Mononuclear cell (primary cell): ENCODE measurements around the gene ITSN1. TPM values are rescaled to one million over a fixed set of nuclear protein-coding genes. Genes with fewer than 3 reads are reported as not detected.

Experiments used
- H3K27me3 ChIP-seq: 2 replicates; pipeline ENCODE4 v1.6.0; 2011; ENCODE audit warnings: low read length, control low read depth; ENCODE audit not compliant: insufficient read depth
- H3K4me1 ChIP-seq: 2 replicates; pipeline ENCODE4 v1.5.1; 2011; ENCODE audit warnings: mild to moderate bottlenecking, low read length, control low read depth; ENCODE audit not compliant: insufficient read depth
- H3K4me3 ChIP-seq: 2 replicates; pipeline ENCODE4 v1.5.1; 2011; ENCODE audit warnings: mild to moderate bottlenecking, low read length, moderate library complexity
- H3K9me3 ChIP-seq: 2 replicates; pipeline ENCODE4 v1.5.1; 2011; ENCODE audit warnings: low read depth, mild to moderate bottlenecking, control low read depth, low read length
- total RNA-seq: library from RNA; depleted of rRNA; stranded (reverse); fragments of >200 nt; gene quantifications from one replicate; pipeline ENCODE4 v1.2.3, GENCODE V29; 2012

ITSN1 gene
- total RNA-seq, 1 donor: 2.1 TPM

GRCh38 chr21:33881689-33882440 lies 239.6 kb downstream of the ITSN1 start:
- Histone ChIP-seq H3K27me3 (no peaks in the 10 kb centered on the region), H3K4me1 (no peaks in the 10 kb centered on the region), H3K9me3 (no peaks in the 10 kb centered on the region), H3K4me3 (no peak overlapping the region)

GRCh38 chr21:33883118-33883517 lies 240.8 kb downstream of the ITSN1 start:
- Histone ChIP-seq H3K27me3 (no peaks in the 10 kb centered on the region), H3K9me3 (no peaks in the 10 kb centered on the region), H3K4me1 (no peaks in the 10 kb centered on the region), H3K4me3 (no peak overlapping the region)

DNA sequence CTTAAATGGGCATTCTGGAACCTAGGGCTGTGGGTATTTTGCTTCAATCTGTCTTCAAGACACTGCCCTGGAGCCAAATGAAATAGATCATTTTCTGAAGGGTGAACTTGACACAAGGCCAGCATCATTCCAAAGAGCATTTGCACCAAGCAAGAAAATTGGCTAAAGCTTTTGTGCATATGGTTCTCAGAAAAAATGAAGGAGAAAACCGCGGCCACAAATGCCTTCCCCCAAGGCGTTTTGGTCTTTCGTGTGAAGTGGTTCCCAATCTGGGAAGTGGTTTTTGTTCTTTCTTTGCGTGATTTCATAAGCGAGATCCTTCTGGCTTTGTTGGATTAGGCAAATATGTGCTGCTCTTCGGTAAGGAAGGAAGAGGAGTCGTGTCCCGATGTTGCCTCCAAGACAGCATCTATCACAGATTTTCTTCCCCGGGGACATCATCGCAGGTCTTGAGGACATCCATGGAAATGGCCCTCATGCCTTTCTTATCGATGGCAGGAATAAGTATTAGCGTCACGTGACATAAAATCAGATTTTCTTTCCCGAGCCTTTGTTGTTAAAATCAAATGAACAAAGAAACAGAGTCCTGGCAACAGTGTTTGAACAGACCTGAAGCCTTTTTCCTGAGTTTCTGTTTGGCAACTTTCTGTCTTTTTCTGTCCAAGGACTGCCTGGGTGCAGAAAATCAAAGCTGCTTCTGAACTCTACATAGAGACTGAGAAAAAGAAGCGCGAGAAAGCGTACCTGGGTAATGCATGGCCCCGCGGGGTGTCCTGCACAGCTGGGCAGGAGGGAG lies 242.3 kb downstream of the ITSN1 start:
- Histone ChIP-seq H3K4me1 (no peaks in the 10 kb centered on the region), H3K27me3 (no peaks in the 10 kb centered on the region)

GRCh38 chr21:33885172-33885514 lies 242.8 kb downstream of the ITSN1 start:
- H3K4me3 ChIP-seq: no peak overlapping the region
- H3K9me3 ChIP-seq: no peaks in the 10 kb centered on the region
- H3K4me1 ChIP-seq: no peaks in the 10 kb centered on the region
- no peaks in the 10 kb centered on the region for H3K27me3 ChIP-seq

More for the DNA sequence above, 242.3 kb downstream of the ITSN1 start:
- Histone ChIP-seq H3K9me3 (no peaks in the 10 kb centered on the region), H3K4me3 (no peak overlapping the region)

GRCh38 chr21:33886321-33886720 lies 244.0 kb downstream of the ITSN1 start:
- no peaks in the 10 kb centered on the region for H3K9me3 ChIP-seq
- no peak overlapping the region for H3K4me3 ChIP-seq
- no peaks in the 10 kb centered on the region for H3K27me3 ChIP-seq
- no peaks in the 10 kb centered on the region for H3K4me1 ChIP-seq

DNA sequence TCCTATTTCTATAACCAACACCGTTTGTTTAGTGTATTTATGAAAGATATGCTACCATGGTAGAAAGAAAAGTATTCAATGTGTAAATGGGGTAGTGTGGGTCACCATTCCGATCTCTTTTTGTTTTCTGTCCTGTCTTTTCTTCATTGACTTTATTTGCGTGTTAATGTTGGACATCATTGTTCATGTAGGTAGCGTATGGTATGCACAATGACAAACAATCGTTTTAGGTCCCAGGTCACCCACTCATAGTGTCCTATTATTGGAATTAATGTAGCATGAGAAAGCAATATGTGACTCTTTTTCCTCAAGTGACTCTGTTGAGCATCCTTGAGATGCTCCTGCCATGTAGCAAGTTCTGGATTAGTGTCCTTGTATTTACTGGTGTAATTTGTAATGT lies 247.9 kb downstream of the ITSN1 start:
- H3K4me3 ChIP-seq: no peak overlapping the region
- H3K4me1 ChIP-seq: peaks cover 7% of the 10 kb centered on the region
- H3K9me3 ChIP-seq: no peaks in the 10 kb centered on the region
- no peaks in the 10 kb centered on the region for H3K27me3 ChIP-seq

- Histone ChIP-seq H3K4me3 (no peak overlapping the region), H3K27me3 (no peaks in the 10 kb centered on the region), H3K4me1 (peaks cover 7% of the 10 kb centered on the region), H3K9me3 (no peaks in the 10 kb centered on the region)
Observed at GRCh38 chr21:33892853-33893252, 250.6 kb downstream of the ITSN1 start.

GRCh38 chr21:33893917-33894316 lies 251.6 kb downstream of the ITSN1 start:
- Histone ChIP-seq H3K4me1 (peaks cover 7% of the 10 kb centered on the region), H3K9me3 (no peaks in the 10 kb centered on the region), H3K4me3 (no peak overlapping the region), H3K27me3 (no peaks in the 10 kb centered on the region)

- Histone ChIP-seq H3K4me1 (peaks cover 7% of the 10 kb centered on the region), H3K4me3 (no peak overlapping the region), H3K9me3 (no peaks in the 10 kb centered on the region), H3K27me3 (no peaks in the 10 kb centered on the region)
Observed at GRCh38 chr21:33894736-33895288, 252.5 kb downstream of the ITSN1 start.

DNA sequence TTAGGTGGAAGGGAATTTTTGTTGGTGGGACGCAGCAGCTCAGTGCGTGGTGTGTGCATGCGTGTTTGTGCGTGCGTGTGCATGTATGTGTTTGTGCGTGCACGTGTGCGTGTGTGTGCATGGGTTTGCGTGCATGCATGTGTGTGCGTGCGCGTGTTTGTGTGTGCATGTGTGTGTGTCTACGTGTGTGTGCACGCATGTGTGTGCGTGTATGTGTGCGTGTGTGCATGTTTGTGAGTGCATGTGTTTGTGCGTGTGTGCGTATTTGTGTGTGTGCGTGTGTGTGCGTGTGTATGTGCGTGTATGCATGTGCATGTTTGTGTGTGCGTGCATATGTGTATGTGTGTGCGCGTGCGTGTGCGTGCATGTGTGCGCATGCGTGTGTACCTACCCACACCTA lies 253.1 kb downstream of the ITSN1 start:
- peaks cover 7% of the 10 kb centered on the region for H3K4me1 ChIP-seq
- H3K4me3 ChIP-seq: no peak overlapping the region
- no peaks in the 10 kb centered on the region for H3K27me3 ChIP-seq
- H3K9me3 ChIP-seq: no peaks in the 10 kb centered on the region

GRCh38 chr21:33896691-33897090 lies 254.4 kb downstream of the ITSN1 start:
- no peaks in the 10 kb centered on the region for H3K27me3 ChIP-seq
- no peak overlapping the region for H3K4me3 ChIP-seq
- H3K9me3 ChIP-seq: no peaks in the 10 kb centered on the region
- H3K4me1 ChIP-seq: peaks cover 7% of the 10 kb centered on the region

- peaks cover 7% of the 10 kb centered on the region for H3K4me1 ChIP-seq
- H3K9me3 ChIP-seq: no peaks in the 10 kb centered on the region
- no peak overlapping the region for H3K4me3 ChIP-seq
- no peaks in the 10 kb centered on the region for H3K27me3 ChIP-seq
Observed at GRCh38 chr21:33897098-33897497, 254.8 kb downstream of the ITSN1 start.

GRCh38 chr21:33897739-33898138 lies 255.4 kb downstream of the ITSN1 start:
- Histone ChIP-seq H3K4me3 (no peak overlapping the region), H3K4me1 (peaks cover 7% of the 10 kb centered on the region), H3K9me3 (no peaks in the 10 kb centered on the region), H3K27me3 (no peaks in the 10 kb centered on the region)

GRCh38 chr21:33898586-33898985 lies 256.3 kb downstream of the ITSN1 start:
- H3K4me3 ChIP-seq: no peak overlapping the region
- no peaks in the 10 kb centered on the region for H3K27me3 ChIP-seq
- peaks cover 7% of the 10 kb centered on the region for H3K4me1 ChIP-seq
- no peaks in the 10 kb centered on the region for H3K9me3 ChIP-seq

GRCh38 chr21:33899199-33899598 lies 256.9 kb downstream of the ITSN1 start:
- H3K4me1 ChIP-seq: peaks cover 7% of the 10 kb centered on the region
- H3K4me3 ChIP-seq: no peak overlapping the region
- no peaks in the 10 kb centered on the region for H3K9me3 ChIP-seq
- H3K27me3 ChIP-seq: no peaks in the 10 kb centered on the region
